Measurements from ENCODE around the gene MFSD2A.

GRCh38 chr1:39987869-39988268, 32.9 kb downstream of the MFSD2A start:
- TF ChIP-seq CTCF (IDR thresholded peaks at IDR 0.05) = no peak
- TF ChIP-seq POLR2A (IDR thresholded peaks at IDR 0.05) = no peak

Measured in Peyer's patch (tissue), 4 donors.